COLO829 (cell line): ENCODE data around the gene LACC1.

Source experiments
- DNase-seq: peaks from one replicate; pipeline ENCODE4 v3.0.0; 2012; ENCODE audit warnings: low spot score

Gene LACC1

GRCh38 chr13:43884222-43884621 is 4.5 kb downstream of the LACC1 start:
- DNase-seq: no peak

- no peak for DNase-seq
Measured at GRCh38 chr13:43894438-43894837, 14.7 kb downstream of the LACC1 start.

- DNase-seq: no peak
Measured at GRCh38 chr13:43895940-43896339, 16.2 kb downstream of the LACC1 start.

GRCh38 chr13:43905435-43906031 is 25.8 kb downstream of the LACC1 start:
- DNase-seq: peak; percentile 50

DNA sequence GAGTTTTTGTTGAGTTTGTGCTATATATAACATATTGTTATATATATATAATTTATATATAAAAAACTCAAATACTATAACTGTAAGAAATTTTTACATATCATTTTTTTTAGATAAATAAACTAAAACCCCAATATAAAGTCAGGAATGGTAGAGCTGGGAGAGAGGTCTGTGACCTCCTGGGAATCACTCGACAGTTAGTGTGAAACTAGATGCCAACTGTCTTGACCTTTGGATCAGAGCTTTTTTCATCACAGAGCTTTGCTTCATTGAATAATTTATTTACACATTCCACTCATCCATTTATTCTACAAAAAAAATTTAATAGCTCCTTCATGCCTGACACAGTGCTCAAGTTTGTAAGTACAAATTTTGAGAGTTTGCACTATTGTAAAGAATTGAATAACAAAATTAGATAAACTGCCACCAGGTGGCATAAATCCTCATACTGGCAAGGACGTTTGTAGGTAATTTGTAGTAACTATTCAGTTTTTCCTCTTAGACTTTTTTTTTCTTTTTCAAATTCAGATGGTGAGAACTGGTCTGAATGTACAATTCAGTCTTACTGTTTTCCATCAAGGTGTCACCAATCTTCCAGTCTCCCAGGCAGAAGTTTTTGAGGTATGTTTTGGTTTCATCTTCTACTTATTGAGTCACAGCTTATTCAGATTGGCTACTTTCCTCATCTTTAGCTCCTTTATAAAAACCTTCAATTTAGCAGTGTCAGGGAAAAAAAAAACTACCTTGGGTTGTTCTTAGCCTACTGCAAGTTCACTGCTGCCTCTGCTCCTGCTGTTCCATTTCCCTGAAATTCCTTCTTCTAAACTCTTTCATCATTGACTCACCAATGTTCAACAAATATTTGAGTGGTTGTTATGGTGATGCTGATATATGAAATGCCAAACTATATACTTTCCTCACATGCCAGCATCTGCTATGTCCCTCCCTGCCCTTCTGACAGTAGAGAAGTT is 28.7 kb downstream of the LACC1 start:
- DNase-seq: peak; percentile 17

- DNase-seq: no peak
Measured at GRCh38 chr13:43910856-43911255, 31.2 kb downstream of the LACC1 start.

DNA sequence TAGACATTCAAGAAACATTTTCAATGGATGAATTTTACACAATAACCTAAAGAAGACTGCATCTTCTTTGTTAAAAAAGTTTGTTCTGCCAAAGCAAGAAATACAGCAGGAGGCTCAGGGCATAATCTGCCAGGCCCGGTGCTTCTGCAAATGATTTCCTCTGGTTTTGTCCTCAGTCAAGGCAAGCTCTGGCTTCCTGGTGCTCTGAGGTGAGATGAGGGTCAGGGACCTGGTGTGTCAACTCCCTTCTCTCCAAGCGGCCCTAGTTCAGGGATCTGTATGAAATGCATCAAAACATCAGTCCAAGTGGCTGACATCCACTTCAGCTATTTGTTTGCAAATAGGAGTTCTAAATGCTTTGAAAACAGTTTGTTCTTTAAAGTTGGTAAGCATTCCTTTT is 31.6 kb downstream of the LACC1 start:
- DNase-seq: no peak

DNA sequence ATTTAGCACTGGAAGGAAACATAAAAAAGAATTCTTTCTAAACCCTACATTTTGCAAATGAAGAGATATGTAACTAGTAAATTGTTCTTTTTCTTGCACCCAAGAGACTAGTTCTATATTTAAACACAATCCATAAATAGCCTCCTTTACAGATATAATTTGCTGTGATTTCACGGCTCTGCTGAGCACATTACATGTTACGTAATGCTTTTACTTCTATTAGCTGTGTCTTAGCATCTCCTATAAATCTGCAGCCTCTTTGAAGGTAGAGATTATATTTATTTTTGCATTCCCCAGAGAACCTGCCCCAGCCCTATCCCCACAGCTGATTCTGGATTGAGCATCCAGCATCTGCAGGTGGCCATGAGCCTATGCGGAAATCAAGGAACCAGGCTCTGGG is 32.2 kb downstream of the LACC1 start:
- DNase-seq: no peak

DNA sequence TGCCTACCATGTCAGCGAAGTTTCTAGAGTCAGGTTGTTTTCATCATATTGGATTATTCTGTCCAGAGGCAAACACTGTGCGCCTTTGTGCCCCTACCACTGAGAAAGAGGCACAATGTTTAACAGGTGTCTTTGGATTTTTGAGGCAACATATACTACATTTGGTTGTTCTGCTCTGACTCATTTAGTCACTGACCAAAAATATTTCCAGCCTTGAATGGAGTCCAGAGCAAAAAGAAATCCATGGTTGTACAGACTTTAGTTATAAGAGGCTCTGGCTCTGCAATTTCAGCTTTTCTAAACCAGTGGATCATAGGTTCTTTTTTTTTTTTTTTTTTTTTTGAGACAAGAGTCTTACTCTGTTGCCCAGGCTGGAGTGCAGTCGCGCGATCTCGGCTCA is 35.7 kb downstream of the LACC1 start:
- no peak for DNase-seq

- no peak for DNase-seq
Measured at GRCh38 chr13:43916828-43917227, 37.1 kb downstream of the LACC1 start.

GRCh38 chr13:43918636-43919035 is 38.9 kb downstream of the LACC1 start:
- DNase-seq: no peak

GRCh38 chr13:43920965-43921674 is 41.4 kb downstream of the LACC1 start:
- no peak for DNase-seq

- no peak for DNase-seq
Measured at GRCh38 chr13:43924549-43925245, 45.0 kb downstream of the LACC1 start.

- DNase-seq: no peak
Measured at GRCh38 chr13:43929947-43930346, 50.2 kb downstream of the LACC1 start.

- DNase-seq: no peak
Measured at GRCh38 chr13:43933378-43933777, 53.7 kb downstream of the LACC1 start.

DNA sequence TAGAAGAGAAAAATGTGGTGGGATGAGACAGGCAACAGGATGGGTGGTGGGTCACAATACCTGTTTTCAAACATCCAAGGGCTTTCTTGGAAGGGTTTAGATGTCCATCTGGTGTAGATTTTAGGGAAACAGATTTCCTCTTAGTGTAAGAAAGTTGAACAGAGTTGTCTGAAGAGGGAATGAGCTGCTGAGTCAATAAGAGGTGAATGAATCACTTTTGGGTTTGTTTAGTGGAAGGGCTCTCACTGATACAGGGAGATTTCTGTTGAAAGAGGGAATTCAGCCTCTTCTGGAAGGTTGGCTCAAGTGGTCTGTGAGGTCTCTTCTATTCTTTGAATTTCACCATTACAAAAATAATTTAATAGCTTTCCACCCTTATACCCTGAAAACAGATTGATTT is 54.6 kb downstream of the LACC1 start:
- DNase-seq: no peak

- no peak for DNase-seq
Measured at GRCh38 chr13:43935878-43936277, 56.2 kb downstream of the LACC1 start.

DNA sequence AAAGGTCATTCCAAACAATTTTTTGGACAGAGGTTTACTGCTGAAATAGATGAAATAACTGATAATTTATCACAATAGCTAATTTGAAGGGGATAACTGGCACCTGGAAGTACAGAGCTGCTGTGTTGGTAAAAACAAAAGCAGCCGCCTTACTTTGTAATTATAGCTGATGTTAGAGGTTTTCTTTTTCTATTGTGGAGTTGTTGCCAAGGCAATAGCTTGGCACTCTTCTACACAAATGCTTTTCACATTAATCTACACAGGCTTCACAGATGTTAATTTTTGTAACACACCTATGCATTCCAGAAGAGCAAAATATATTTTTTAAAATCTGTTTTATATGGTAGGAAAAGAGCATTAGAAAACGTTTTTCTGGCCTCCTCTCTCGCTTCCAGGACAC is 56.9 kb downstream of the LACC1 start:
- DNase-seq: no peak

DNA sequence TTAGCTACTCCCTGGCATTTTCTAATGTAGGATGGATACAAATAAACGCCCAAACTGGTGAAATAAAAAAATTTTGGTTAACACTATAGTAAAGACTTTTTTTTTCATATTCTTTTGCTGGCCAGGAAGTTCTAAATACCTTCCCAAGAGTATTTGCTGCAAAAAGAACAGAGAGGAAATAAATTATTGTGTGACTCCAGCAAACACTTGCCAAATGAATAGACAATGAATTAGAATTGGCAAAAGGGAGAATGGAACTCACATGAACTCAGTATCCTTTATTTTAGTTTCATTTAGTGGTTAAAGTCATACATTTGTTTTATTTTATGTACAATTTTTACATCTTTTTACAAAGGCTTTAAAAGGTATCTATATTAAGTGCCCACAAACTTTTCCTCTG is 58.1 kb downstream of the LACC1 start:
- DNase-seq: no peak

DNA sequence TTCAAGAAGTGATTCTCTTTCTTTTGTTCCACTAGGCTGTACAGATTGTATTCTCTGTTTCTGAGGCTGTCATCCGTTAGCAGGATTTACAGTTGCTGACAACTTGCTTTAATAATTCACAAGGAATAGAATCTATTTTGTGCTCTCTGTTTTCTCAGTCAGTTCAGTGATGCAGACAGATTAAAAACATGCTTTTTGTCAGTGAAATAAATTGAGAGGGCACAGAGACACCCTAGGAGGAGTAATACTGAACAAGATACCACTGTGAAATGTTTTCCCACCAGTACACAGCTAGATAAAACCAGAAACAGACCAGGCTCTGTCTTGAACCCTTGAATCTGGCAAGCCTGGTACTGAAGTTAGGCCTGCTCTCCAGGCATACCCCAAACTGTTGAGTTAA is 58.7 kb downstream of the LACC1 start:
- DNase-seq: no peak

- DNase-seq: no peak
Measured at GRCh38 chr13:43939086-43939485, 59.4 kb downstream of the LACC1 start.

DNA sequence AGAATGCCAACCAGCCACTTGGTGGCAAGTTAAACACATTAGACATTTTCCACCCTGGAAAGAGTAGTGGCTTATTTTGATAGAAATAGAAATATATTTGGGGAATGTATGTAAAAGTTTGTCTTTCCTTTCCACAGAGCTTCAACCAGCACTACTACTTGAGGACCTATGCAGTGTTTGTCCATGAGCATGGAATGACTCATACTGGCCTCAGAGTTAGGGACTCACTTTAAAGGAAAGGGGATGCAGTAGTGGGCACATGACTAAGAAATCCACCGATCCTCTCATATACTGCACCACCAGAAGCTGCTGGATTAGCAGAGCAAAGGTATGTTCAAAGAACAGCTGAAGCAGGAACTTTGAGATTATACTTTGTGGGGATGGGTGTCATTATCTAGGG is 62.6 kb downstream of the LACC1 start:
- DNase-seq: no peak
